ENCODE data around the gene CES2.

- no peak for TF ChIP-seq CTCF (IDR thresholded peaks at IDR 0.05; ENCODE audit: borderline replicate concordance, extremely low read depth, low read length, poor library complexity, severe bottlenecking)
- TF ChIP-seq EZH2 (IDR thresholded peaks at IDR 0.05; ENCODE audit: borderline replicate concordance, low read depth, low read length, severe bottlenecking): no peak
These were observed 13.4 kb upstream of the CES2 start for GRCh38 chr16:66921729-66922450.
